GM19467 (cell line): Measurements from ENCODE around the gene ZBTB7A.
"Not testable (repeated sequence)": the region's sequence is repeated elsewhere in the genome, so short reads cannot be mapped to it uniquely, and the experiment has no call there.

Source experiments
- ATAC-seq: cut with Tn5 transposase; IDR thresholded peaks from one replicate; pipeline ENCODE4 v1.9.1; 2021; ENCODE audit warnings: mild to moderate bottlenecking, moderate library complexity; ENCODE audit not compliant: unreplicated experiment

Gene ZBTB7A

DNA sequence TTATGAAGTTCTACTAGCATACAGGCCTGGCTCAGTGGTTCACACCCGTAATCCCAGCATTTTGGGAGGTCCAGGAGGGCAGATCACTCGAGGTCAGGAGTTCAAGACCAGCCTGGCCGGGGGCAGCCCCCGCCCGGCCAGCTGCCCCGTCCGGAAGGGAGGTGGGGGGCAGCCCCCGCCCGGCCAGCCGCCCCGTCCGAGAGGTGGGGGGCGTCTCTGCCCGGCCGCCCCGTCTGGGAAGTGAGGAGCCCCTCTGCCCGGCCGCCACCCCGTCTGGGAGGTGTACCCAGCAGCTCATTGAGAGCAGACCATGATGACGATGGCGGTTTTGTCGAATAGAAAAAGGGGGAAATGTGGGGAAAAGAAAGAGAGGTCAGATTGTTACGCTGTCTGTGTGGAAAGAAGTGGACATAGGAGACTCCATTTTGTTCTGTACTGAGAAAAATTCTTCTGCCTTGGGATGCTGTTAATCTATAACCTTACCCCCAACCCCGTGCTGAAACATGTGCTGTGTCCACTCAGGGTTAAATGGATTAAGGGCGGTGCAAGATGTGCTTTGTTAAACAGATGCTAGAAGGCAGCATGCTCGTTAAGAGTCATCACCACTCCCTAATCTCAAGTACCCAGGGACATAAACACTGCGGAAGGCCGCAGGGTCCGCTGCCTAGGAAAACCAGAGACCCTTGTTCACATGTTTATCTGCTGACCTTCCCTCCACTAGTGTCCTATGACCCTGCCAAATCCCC lies 67.9 kb downstream of the ZBTB7A start:
- ATAC-seq = not testable (repeated sequence)

DNA sequence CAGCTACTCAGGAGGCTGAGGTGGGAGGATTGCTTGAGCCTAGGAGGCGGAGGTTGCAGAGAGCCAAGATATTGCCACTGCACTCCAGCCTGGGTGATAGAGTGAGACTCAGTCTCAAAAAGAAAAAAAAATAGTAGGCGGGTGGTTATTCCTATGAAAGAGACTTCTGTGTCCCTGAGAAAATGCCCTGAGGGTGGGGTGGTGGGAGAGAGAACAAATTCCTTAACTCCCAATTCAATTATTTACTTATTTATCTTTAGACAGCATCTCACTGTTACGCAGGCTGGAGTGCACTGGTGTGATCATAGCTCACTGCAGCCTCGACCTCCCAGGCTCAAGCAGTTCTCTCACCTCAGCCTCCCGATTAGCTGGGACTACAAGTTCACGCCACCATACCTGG lies 71.1 kb downstream of the ZBTB7A start:
- no peak for ATAC-seq
